Activated CD4-positive, alpha-beta T cell treated with anti-CD3 and anti-CD28 coated beads, Interleukin-2, amount 10 ng/mL, durations not matched to agents 24 days and 14 days (primary cell): ENCODE data around the gene GPS1. TPM values are rescaled to one million over a fixed set of nuclear protein-coding genes. Genes with fewer than 3 reads are reported as not detected.

ENCODE experiments used
- DNase-seq: peaks from one replicate; pipeline ENCODE4 v3.0.0; 2022
- H3K27ac Mint-ChIP-seq: one replicate; pipeline ENCODE4 v1.8.0; 2022; ENCODE audit warnings: mild to moderate bottlenecking, mixed read lengths
- H3K27me3 Mint-ChIP-seq: one replicate; pipeline ENCODE4 v1.8.0; 2022; ENCODE audit warnings: mixed read lengths
- H3K36me3 Mint-ChIP-seq: one replicate; pipeline ENCODE4 v1.8.0; 2022; ENCODE audit warnings: low read depth, mild to moderate bottlenecking, mixed read lengths
- H3K4me1 Mint-ChIP-seq: one replicate; pipeline ENCODE4 v1.8.0; 2021; ENCODE audit warnings: mixed read lengths
- H3K4me3 Mint-ChIP-seq: one replicate; pipeline ENCODE4 v1.8.0; 2022; ENCODE audit warnings: mild to moderate bottlenecking, moderate library complexity, mixed read lengths
- H3K9me3 Mint-ChIP-seq: one replicate; pipeline ENCODE4 v1.8.0; 2021; ENCODE audit warnings: mixed read lengths
- intact Hi-C: fragments of 100-400 bp; cut with micrococcal nuclease; formaldehyde crosslinking; loops from one replicate; pipeline ENCODE4 v1.15.1; 2023
- total RNA-seq: library from RNA; stranded (reverse); gene quantifications from 2 replicates; pipeline ENCODE4 v1.2.3, GENCODE V29; 2022

Gene GPS1
- total RNA-seq, 1 donor from 2014 or later: 118 TPM

DNA sequence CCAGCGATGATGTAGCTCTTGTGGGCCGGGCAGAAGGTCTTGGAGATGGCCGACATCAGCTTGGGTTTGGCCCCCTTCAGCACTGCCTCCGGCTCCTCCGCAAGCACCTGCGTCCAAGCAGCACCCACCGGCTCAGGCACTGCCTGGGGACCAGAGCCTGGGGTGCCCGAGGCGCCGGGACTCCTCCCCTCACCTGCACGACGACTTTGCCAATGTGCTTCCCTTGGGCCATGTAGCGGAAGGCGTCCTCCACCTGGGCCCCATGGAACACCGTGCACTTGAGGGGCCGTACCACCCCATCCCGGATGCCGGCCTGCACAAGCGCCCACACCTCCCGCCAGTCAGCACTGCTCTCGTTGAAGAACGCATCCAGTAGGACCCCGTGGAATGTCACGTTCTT, 31.3 kb downstream of the GPS1 start:
- Mint-ChIP-seq H3K9me3 (no peaks in the 10 kb centered on the region), H3K27ac (no peak overlapping the region), H3K27me3 (no peaks in the 10 kb centered on the region), H3K4me1 (no peaks in the 10 kb centered on the region), H3K4me3 (no peak overlapping the region), H3K36me3 (peaks cover 34% of the 10 kb centered on the region)
- intact Hi-C loops: no loop called here
- DNase-seq: no peak

DNA sequence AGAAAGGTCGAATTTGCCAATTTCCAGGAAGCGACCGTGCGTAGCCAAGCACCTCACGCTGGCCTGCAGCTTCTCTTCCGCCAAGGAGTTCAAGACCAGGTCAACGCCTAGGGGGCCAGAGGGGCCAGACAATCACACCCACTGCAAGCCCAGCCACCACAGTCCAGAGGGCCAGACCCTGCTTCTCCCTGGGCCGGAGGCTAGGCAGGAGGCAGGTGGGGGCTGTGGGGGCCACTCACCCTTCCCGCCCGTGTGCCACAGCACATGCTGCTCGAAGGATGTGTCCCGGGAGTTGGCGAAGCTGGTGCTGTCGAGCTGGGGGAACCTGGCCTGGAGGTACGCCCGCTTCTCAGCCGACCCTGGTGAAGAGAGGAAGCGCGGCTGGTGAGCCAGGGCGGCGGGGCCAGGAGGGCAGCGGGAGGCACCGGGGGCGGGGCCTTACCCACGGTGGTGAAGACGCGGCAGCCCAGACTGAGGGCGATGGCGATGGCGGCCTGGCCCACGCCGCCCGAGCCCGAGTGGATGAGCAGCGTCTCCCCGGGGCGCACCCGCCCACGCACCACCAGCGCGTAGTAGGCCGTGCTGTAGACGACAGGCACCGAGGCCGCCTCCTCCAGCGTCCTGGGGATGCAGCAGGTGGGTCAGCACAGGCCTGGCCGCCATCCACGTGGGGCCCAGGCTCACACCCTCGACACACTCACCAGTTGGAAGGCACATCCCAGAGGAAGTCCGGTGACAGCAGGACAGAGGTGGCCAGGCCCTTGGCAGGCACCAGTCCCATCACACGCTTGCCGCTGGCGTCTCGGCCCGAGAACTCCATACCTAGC, 32.0 kb downstream of the GPS1 start:
- H3K27ac Mint-ChIP-seq: no peak overlapping the region
- H3K27me3 Mint-ChIP-seq: no peaks in the 10 kb centered on the region
- DNase-seq: no peak
- no peaks in the 10 kb centered on the region for H3K4me1 Mint-ChIP-seq
- intact Hi-C loops: no loop called here
- no peaks in the 10 kb centered on the region for H3K9me3 Mint-ChIP-seq
- H3K4me3 Mint-ChIP-seq: no peak overlapping the region
- H3K36me3 Mint-ChIP-seq: peaks cover 36% of the 10 kb centered on the region

DNA sequence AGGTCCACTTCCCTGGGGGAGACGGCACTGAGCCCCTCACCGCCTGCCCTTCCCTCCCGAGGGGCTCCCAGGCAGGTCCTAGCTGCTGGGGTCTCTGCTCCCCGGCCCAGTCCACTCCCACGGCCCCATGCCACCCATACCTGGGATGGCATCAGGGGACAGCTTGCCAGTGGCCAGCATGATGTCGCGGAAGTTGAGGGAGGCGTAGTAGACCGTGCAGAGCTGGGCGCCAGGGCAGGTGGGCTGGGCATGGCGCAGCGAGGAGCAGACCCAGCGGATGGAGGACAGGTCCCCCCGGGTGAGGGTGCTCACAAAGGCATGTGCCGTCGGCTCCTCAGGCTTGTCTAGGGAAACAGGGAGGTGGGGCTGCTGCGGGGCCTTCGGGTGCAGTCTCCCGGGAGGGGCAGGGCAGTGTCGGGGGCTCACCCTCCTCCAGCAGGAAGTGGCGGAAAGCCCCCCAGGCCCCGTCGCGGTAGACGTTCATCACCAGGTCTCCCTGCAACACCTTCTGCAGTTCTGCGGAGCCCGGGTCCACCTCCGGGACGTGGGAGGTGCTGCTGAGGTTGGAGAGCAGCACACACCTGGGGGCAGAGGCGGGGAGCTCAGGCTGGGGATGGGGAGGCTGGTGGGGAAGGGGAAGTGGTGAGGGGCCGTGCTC, 32.8 kb downstream of the GPS1 start:
- DNase-seq: no peak
- Mint-ChIP-seq H3K36me3 (peaks cover 34% of the 10 kb centered on the region), H3K27me3 (no peaks in the 10 kb centered on the region), H3K27ac (no peak overlapping the region), H3K4me3 (no peak overlapping the region), H3K9me3 (no peaks in the 10 kb centered on the region), H3K4me1 (no peaks in the 10 kb centered on the region)
- intact Hi-C loops: no loop called here

DNA sequence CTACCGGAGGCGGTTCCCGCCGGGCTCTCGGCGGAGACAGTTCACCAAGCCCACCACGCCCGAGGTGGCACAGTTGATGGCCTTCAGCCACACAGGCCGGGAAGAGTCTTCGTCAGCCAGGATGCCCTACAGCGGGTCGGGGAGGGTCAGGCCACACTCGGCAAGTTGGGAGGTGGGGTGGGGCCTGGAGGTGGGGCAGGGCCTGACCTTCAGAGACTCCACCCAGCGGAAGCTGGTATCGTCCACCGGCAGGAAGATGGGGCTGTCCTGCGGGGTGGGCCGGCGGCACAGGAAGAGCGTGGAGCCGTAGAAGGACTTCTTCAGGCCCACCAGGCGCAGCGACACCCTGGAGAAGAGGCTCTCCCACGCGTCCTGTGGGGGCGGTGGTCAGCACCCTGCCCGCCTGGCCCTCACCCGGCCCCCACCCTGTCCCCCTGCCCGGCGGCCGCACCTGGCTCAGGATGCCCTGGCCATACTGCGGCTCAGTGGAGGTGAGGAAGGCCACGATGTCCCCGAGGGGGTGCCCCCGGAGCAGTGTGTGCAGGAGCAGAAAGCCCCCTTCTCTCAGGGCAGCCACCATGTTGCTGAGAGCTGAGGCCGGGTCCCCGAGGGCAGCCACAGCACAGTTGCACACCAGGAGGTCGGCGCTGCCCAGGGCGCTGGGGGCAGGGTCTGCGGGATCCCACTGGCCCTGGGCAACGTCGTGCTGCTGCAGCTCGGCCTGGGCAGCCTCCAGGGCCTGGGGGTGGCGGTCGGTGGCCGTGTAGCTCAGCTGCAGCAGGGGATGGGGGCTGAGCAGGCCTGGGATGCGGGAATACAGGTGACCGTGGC, 33.5 kb downstream of the GPS1 start:
- intact Hi-C loops: no loop called here
- H3K27ac Mint-ChIP-seq: no peak overlapping the region
- H3K27me3 Mint-ChIP-seq: no peaks in the 10 kb centered on the region
- no peaks in the 10 kb centered on the region for H3K4me1 Mint-ChIP-seq
- DNase-seq: no peak
- H3K9me3 Mint-ChIP-seq: no peaks in the 10 kb centered on the region
- H3K36me3 Mint-ChIP-seq: peaks cover 29% of the 10 kb centered on the region
- H3K4me3 Mint-ChIP-seq: no peak overlapping the region

DNA sequence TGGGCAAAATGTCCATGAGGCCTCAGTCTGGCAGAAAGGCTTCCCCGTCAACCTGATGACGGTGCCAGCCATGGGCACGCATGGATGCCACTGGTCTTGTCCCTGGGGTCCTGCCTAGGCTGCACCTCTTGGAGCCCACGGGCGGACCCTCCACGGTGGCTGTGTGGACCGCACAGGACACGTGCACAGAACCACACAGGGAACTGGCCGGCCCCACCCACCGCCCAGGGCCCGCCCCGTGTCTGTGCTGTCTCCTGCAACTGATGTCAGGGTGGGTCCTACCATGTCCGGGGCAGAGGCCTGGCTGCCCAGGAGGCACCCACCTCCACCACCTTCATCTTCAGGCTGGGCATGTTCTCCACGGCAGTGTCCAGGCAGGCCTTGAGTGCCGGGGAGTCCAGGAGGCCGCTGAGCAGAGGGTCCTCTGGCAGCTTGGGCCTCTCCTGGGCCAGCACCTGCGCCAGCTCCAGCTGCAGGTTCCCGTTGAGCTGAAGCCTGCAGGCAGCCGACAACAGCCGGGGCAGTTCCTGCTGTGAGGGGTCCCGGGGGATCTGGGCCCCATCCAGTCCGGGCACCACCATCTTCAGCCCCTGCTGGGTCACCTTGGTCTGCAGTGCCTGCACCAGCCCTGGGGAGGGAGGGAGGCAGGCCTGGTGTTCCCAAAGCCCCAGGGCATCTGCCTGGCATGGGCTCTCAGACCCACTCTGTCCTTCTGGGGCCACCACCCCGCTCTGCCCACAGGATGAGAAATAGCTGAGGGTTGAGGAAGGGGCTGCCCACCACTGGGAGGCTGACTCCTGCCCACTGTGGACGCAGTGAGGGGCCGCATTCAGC, 34.5 kb downstream of the GPS1 start:
- intact Hi-C loops: no loop called here
- no peaks in the 10 kb centered on the region for H3K4me1 Mint-ChIP-seq
- H3K27ac Mint-ChIP-seq: no peak overlapping the region
- H3K36me3 Mint-ChIP-seq: peaks cover 31% of the 10 kb centered on the region
- no peaks in the 10 kb centered on the region for H3K9me3 Mint-ChIP-seq
- H3K4me3 Mint-ChIP-seq: no peak overlapping the region
- DNase-seq: no peak
- no peaks in the 10 kb centered on the region for H3K27me3 Mint-ChIP-seq

DNA sequence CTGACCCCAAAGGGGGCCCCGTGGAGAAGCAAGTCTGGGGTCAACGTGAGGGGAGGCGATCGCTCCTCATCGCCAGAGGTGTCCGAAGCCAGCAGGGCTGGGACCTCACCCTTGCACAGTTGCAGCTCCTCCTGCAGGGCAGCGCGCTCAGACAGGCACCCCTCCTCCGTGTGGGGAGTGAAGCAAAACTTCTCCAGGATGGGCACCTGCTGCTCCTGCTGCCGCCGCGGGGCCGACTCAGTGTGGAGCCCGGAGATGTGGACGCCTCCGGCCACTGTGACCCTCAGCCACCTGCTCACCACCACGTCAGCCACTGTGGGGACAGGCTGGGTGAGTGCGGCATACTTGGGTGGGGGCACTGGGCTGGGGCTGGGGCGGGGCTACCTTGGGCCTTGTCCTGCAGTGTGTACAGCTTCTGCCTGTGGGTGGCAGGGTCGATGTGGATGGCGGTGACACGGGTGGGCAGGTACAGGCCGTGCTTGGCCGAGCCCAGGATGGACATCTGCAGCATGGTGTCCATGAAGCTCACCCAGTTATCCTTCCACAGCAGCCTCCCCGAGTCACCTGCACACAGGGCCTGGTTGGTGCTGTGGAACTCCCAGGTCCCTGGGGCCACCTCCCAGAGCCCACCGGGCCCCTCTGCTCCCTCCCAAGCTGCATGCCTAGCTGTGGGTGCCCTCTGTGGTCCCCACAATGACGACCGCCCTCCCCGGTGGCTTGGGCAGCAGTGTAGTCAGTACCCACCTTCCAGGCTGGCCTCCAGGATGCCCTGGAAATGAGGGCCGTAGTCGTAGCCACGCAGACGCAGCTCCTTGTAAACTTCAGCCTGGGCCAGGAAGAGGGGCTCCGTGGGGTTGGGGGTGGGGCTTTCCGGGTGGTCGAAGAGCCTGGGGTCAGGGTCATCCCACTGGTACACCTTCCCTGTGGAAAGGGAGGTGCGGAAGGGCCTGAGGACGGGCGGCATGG, 35.5 kb downstream of the GPS1 start:
- Mint-ChIP-seq H3K4me3 (no peak overlapping the region), H3K9me3 (no peaks in the 10 kb centered on the region), H3K4me1 (no peaks in the 10 kb centered on the region), H3K27ac (no peak overlapping the region), H3K27me3 (no peaks in the 10 kb centered on the region), H3K36me3 (peaks cover 38% of the 10 kb centered on the region)
- intact Hi-C loops: no loop called here
- no peak for DNase-seq

DNA sequence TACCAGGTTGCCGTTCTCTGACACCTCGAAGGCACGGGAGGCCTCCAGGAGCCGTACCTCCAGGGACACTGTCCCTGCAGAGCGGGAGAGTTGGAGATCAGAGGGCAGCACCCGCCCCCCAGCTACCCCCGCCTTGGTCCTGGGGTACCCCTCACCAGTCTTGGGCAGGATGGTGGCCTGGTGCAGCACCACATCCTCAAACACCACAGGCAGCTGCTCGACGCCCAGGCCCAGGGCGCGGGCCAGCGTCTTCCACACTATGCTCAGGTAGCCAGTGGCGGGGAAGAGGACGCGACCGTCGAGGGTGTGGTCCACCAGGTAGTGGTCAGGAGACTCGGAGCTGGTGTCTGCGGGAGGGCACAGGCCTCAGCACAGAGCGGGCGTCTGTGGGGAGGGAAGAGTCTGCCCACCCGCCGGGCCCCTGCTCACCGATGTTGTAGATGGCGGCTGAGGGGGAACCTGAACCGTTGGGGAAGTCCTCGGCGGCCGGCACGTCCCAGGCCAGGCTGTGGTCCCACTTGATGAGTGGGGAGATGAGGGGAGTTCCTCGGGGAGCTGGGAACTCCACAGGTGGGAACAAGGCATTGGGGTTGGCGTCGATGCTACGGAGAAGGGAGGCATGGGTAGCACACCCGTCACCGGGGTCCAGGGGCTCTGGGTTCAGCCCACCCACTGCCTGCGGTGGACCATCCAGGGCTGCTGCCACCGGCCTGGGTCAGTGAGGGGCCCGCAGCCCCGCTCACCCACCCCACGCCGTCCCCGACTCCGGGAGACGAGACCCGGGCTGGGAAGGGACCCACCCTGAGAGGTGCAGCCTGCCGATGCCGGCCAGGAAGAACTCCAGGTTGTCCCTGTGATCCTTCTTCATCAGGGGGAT, 36.5 kb downstream of the GPS1 start:
- DNase-seq: no peak
- intact Hi-C loops: no loop called here
- H3K27ac Mint-ChIP-seq: no peak overlapping the region
- H3K4me1 Mint-ChIP-seq: no peaks in the 10 kb centered on the region
- H3K9me3 Mint-ChIP-seq: no peaks in the 10 kb centered on the region
- peaks cover 35% of the 10 kb centered on the region for H3K36me3 Mint-ChIP-seq
- no peak overlapping the region for H3K4me3 Mint-ChIP-seq
- no peaks in the 10 kb centered on the region for H3K27me3 Mint-ChIP-seq

DNA sequence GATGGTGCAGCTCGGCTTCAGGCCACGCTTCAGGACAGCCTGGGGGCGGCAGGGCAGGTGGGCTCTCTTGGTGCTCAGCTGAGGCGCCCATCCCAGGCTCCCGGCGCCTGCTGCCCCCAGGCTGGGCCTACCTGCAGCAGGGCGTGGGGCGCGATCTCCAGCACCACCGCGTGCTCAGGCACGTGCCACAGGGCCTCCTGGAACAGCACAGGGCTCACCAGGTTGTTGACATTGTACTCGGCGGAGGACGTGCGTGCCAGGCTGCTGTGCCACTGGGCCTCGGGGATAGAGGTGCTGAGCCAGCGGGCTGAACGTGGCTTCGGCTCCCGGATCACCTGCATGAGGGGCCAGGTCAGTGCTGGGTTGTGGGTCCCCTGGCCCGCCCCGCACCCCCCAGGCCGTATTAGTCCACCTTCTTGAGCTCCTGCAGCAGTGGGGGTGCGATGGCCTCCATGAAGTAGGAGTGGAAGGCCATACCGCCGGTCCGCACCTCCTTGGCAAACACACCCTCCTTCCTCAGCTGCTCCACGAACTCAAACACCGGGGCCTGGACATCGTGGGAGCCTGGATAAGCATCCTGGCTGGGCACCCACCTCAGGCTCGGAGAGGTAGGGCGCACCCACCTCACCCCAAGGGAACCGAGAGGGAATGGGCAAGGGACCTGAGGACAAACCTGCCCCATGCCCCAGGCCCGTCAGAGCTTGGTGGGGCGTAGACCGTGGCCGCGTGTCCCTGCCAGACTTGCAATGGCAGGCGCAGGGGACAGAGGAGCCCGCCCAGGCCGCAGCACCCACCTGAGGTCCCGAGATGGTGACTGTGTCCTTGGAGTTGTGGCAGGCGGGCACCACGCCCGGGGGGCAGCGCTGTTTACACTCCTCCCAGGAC, 37.4 kb downstream of the GPS1 start:
- Mint-ChIP-seq H3K27me3 (no peaks in the 10 kb centered on the region), H3K4me1 (no peaks in the 10 kb centered on the region), H3K4me3 (no peak overlapping the region), H3K27ac (no peak overlapping the region), H3K9me3 (no peaks in the 10 kb centered on the region), H3K36me3 (peaks cover 30% of the 10 kb centered on the region)
- intact Hi-C loops: no loop called here
- no peak for DNase-seq

DNA sequence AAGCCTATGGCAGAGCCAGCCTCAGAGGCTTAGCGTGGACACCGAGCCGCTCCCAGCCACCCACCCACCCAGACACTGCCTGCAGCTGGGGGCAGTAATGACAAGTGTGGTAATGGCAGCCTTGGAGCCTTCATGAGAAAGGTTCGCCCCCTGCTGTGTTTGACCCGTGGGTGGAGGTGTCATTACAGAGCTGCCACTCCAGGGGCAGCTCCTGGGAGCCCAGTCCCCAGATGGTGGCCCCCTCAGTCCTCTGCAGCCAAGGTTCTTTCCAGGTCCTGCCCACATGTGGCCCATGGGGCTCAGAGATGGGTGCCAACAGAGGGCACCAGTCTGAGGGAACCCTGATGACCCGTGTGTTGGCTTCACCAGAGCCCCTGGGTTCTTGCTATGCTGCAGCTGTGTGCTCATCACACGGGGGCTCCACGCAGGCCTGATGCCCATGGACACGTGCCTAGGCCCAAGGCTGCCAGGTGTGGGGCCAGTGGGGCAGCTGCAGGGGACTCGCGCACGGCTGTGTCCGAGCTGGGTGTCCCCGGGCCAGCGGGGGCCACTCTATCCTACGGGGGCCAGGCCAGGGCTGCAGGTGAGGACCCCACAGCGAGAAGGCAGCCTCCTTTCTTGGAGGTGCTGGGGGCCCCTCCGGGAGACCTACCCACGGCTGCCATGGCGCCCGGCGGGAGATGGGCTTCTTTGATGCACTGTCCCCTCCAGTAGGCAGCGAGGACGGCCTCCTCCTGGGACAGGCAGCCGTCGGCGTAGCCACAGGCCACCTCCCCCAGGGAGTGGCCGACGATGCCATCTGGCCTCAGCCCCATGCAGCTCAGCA, 38.2 kb downstream of the GPS1 start:
- intact Hi-C loops: no loop called here
- no peak for DNase-seq

DNA sequence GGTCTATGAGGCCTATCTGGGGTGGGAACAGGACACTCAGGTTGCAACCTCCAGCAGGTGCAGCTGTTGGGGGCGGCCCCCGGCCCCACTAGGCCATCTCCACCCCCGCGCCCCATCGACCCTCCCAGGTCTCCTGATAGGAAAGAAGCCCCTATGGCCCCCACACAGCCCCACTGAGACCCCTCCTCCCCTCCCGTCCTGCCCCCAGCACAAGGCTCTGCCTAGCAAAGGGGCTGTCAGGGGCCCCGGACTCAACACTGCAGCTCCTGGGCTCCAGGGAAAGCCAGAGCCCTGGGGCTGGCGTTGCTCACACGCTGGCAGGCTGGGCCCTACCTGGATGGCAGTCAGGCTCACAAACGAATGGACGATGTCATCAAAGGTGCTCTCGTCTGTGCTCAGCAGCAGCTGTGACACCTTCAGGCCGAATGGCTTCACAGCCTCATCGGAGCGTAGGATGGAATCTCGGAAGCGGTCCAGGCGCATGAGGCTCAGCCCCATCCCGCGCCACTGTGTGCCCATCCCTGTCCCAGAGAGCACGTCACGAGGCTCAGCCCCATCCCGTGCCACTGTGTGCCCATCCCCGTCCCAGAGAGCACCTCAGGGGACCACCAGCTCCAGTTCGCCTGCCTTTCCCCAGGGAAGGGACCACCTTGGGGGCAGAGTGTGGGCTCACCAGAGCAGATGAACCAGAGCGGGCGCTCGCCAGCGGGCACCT, 39.0 kb downstream of the GPS1 start:
- DNase-seq: no peak
- no peaks in the 10 kb centered on the region for H3K9me3 Mint-ChIP-seq
- peaks cover 32% of the 10 kb centered on the region for H3K36me3 Mint-ChIP-seq
- no peak overlapping the region for H3K27ac Mint-ChIP-seq
- H3K4me1 Mint-ChIP-seq: peaks cover under 1% of the 10 kb centered on the region
- H3K4me3 Mint-ChIP-seq: no peak overlapping the region
- no peaks in the 10 kb centered on the region for H3K27me3 Mint-ChIP-seq
- intact Hi-C loops: no loop called here

More for the DNA sequence above, 38.2 kb downstream of the GPS1 start:
- Mint-ChIP-seq H3K9me3 (no peaks in the 10 kb centered on the region), H3K4me3 (no peak overlapping the region), H3K27me3 (no peaks in the 10 kb centered on the region), H3K36me3 (peaks cover 27% of the 10 kb centered on the region), H3K27ac (no peak overlapping the region), H3K4me1 (no peaks in the 10 kb centered on the region)
